NCI-H69 (cell line): ENCODE results near the gene PCDHAC2.

Experiments used
- DNase-seq: peaks from one replicate; lab custom pipeline; 2025; lab: John Stamatoyannopoulos, UW

Gene PCDHAC2

DNA sequence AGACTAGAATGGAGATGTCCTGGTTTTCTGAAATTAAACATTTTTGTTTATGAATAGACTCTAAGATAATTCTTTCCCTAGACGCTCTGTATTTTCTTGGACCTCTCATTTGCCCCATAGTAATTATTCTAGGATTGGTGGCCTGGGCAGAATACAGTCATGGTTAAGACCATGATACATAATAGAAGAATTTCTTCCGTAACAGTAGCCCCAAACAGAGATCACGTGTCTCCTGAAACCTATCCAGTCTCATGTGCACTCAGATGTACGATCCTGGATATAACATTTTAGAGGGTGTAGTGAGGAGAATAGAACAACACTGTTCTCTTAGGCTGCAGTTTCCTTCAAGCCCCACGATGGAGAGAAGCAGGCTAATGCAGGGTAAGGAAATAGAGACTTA lies 22.3 kb downstream of the PCDHAC2 start:
- no peak for DNase-seq

DNA sequence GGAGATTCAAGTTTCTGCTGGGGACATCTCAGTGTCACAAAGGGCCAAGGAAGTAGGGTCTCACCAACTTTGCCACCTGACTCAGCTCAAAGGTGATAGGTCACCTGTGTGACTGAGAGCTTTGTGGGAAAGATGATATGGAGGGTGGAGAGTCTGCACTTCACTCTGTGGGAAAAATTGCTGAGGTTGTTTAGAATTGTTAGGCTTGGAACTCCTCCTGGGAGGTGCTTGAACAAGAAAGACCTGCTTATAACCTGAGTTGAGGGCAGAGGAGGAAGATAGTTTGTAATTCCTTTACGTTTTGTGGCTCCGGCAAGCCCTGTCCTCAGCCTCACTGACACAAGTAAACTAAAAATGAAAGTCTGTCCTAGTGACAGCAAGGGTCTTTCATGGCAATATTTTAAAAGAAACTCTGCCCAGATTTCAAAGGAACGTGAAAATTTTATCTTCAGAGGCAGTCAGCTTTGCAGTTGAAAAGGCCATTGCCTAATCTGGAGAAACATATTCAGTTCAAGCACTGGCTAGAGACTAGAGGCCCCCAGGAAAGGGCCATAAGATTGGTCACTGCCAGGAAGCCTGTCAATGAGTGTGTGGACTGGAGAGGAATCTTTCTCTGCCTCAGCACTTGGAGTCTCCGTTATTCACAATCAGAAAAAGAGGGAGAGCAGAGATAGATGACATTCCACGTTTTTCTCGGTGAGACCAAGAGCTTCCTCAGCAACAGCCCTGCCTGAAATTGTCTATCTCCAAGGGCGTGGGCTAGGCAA lies 23.2 kb downstream of the PCDHAC2 start:
- DNase-seq = no peak

DNA sequence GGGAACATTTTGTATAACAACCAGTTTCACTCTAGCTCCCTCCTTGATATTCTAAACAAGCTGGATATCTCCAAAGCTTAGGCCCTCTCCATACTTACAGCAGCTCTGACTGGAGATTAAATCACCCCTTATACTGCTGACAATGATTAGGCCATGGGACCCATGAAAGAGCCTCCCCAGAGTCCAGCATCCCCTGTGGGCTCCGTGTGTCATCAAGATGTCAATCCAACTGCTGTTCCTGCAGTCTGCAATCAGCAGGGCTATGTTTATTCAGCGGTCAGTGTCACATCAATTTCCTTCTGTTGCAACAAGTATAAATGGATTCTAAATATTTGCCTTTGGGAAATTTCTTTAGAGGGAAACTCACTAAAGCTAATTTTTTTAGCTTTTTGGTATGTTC lies 26.6 kb downstream of the PCDHAC2 start:
- peak; percentile 79 for DNase-seq

- peak; percentile 36 for DNase-seq
These were observed 29.8 kb downstream of the PCDHAC2 start for GRCh38 chr5:140996060-140996459.

DNA sequence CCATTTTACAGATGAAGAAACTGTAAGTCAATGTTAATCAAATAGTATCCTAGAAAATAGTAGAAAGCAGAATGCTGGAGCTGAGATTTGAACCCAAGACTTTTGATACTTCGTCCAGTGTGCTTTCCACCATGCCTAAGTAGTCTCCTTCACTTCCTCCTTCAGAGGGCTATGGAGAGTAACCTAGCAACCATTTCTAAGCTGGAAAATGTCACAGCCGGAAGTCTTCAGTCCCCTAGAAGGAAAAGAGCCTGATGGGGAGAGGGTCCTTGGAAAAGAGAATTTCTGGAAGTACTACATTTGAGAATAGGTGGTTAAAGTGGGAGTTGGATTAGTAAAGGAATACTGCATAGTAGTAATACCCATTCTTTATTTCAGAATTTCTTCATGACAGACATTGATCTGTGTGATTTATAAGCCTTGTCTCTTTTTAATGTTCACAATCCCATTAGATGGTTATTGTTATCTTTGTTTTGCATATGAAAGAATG lies 32.7 kb downstream of the PCDHAC2 start:
- DNase-seq = no peak

DNA sequence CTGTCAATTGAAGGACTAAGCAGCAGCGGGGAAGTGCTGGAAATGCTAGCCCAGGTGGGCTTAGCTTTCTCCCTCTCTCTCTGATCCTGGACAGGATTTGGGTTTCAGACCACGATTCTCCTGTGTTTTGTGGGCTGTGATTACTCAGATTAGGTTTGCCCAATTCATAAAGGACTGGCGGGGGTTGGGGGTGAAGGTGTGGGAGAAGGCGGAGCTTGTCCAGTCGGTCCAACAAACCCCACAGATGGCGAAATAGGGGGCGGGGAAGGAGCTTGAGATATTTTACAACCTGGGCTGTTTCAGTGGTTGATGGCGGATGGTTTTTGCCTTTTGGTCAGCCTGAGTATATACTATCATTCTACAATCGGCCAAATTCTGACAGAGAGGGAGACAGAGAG lies 35.2 kb downstream of the PCDHAC2 start:
- peak; percentile 95 for DNase-seq

DNA sequence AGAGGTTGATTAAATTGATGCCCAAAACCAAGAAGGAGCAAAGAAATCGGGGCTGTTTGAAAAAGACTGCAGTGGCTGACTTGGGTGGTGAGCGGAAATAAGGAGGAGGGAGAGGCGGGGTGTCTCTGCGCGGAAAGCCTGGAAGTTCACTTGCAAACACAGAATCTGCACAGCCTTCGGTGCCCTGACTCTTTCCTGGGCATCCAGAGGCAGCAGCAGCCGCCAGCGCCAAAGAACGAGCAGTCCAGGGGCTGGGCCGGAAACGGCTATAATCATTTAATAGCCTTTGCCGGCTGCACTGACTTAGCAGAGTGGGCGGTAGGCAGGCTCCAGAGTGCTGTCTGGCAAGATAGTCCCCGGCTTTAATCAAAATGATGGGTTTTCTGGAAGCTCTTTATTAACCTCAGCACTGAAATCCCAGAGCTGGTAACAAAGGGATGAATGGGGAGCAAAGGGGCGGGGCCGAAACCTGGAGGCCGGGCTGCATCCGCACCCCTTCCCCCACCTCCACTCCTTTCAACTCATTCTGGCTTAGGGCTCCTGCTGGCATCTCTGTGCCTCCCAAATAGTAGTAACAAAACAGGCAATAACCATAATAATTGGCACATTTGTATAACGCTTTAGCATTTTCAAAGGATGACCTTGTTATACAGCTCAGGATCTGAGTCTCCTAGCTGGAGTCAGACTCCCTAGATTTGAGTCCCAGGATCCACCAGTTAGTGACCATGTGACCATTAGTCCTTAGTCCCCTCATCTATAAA lies 35.7 kb downstream of the PCDHAC2 start:
- DNase-seq = peak; percentile 92

GRCh38 chr5:141002605-141002965 lies 36.3 kb downstream of the PCDHAC2 start:
- DNase-seq = no peak

DNA sequence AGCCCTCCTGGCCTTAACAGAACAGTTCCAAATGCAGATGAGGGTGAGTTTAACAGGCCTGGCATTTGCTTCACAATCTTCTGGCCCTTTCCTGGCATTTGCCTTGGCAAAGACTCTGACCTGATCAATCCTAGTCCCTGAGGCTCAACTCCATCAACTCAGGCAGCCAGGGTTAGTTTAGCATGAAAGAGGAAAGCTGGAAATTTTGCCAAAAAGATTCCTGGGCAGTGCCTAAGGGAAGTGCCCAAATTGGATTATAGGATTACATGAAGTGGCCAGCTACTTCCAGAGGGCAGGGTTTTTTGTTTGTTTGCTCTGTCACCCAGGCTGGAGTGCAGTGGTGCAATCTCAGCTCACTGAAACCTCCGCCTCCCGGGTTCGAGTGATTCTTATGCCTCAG lies 36.8 kb downstream of the PCDHAC2 start:
- DNase-seq = peak; percentile 57

DNA sequence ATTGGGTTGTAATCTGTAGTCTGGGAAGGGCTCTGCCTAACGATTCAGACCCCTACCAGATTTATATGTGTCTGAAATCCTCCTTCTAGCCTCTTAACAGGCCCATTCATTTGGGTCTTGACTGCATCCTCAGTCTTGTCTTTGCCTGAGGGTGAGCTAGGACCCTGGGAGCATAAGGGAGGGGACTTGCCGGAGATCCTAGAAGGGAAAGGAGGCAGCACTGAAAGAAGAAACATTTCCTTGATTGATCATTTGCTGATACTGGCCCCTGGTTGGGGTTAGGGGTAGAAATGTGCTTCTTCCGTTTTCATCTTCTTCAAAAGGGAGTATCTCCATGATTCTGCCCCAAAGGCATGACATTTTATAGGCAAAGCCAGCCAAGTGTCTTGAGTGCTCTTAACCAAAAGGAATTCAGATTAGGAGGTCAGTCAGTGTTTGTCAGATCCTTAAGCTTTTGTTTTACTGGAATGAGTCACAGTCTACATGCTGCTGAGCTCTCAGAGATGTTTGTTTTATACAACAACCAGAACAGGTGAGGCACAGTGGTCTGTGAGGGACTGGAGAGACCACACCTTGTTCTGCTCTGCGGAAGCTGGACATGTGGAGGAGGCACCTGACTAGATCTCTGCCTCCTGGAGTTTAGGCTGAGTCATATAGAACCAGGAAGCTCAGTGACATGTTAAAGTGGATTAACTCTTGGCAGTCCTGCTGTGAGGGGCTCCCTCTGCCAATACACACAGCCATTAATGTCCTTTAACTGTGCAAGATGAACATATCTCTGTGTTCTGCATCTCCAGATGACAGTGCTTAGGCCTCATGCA lies 37.7 kb downstream of the PCDHAC2 start:
- peak; percentile 98 for DNase-seq

GRCh38 chr5:141007791-141008190 lies 41.5 kb downstream of the PCDHAC2 start:
- DNase-seq = no peak

- no peak for DNase-seq
These were observed 43.9 kb downstream of the PCDHAC2 start for GRCh38 chr5:141010047-141010793.

DNA sequence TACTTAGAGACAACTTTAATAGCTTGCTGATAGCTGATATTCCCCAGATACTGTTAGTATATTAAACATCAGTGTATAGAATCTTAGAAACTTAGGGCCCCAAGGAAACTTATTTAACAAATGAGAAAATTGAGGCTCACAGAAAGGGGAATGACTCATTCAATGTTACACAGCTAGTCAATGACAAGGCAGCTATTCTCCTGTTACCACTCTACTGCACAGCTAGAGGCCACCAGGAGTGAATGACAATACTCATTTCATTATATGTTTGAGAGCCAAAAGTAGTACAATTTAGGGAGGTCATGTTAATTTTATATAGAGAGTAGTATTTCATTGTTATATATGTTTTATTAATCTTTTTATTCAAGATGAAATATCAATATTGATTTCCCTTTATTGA lies 51.7 kb downstream of the PCDHAC2 start:
- DNase-seq = peak; percentile 10
